HL-60/S4 treated with phorbol 12-myristate 13-acetate at 8.2 ng/mL for 4 days and 3 days (cell line): ENCODE results near the gene CYB561.

Source experiments
- in situ Hi-C: fragments of 300-500 bp; cut with MboI; formaldehyde crosslinking; loops from 2 replicates; pipeline ENCODE4 v1.15.0; 2022; ENCODE audit warnings: low sequenced_read_pairs

The CYB561 gene

GRCh38 chr17:63445954-63446752 is at the start of gene CYB561:
TSS of gene CYB561 (minus strand) at chr17:63446306. CDS start at chr17:63437547, 8,759 bp downstream.
- in situ Hi-C loops: no loop called here

- in situ Hi-C loops: no loop called here
These were observed 49.4 kb upstream of the CYB561 start for GRCh38 chr17:63495491-63495890.

- in situ Hi-C loops: no loop called here
These were observed 48.3 kb upstream of the CYB561 start for GRCh38 chr17:63494300-63494928.

GRCh38 chr17:63493411-63493810 is 47.3 kb upstream of the CYB561 start:
- in situ Hi-C loops: no loop called here

GRCh38 chr17:63492940-63493339 is 46.8 kb upstream of the CYB561 start:
- in situ Hi-C loops: no loop called here

GRCh38 chr17:63491977-63492618 is 46.0 kb upstream of the CYB561 start:
- in situ Hi-C loops: no loop called here

GRCh38 chr17:63491413-63491812 is 45.3 kb upstream of the CYB561 start:
- in situ Hi-C loops: no loop called here

- in situ Hi-C loops: no loop called here
These were observed 44.8 kb upstream of the CYB561 start for GRCh38 chr17:63490858-63491400.

GRCh38 chr17:63490329-63490728 is 44.2 kb upstream of the CYB561 start:
- in situ Hi-C loops: no loop called here

- in situ Hi-C loops: no loop called here
These were observed 43.2 kb upstream of the CYB561 start for GRCh38 chr17:63489291-63489690.

GRCh38 chr17:63488851-63489250 is 42.7 kb upstream of the CYB561 start:
- in situ Hi-C loops: no loop called here

GRCh38 chr17:63487014-63487339 is 40.9 kb upstream of the CYB561 start:
- in situ Hi-C loops: no loop called here

- in situ Hi-C loops: no loop called here
These were observed 40.4 kb upstream of the CYB561 start for GRCh38 chr17:63486317-63487013.

GRCh38 chr17:63483655-63484575 is 37.8 kb upstream of the CYB561 start:
- in situ Hi-C loops: no loop called here

- in situ Hi-C loops: no loop called here
These were observed 36.9 kb upstream of the CYB561 start for GRCh38 chr17:63483038-63483437.

- in situ Hi-C loops: no loop called here
These were observed 36.4 kb upstream of the CYB561 start for GRCh38 chr17:63482509-63482908.

- in situ Hi-C loops: no loop called here
These were observed 35.4 kb upstream of the CYB561 start for GRCh38 chr17:63481488-63481870.

GRCh38 chr17:63480826-63481487 is 34.9 kb upstream of the CYB561 start:
- in situ Hi-C loops: no loop called here

GRCh38 chr17:63480192-63480784 is 34.2 kb upstream of the CYB561 start:
- in situ Hi-C loops: no loop called here
